ENCODE results near the gene SCYL2.
"Not testable (repeated sequence)": the region's sequence is repeated elsewhere in the genome, so short reads cannot be mapped to it uniquely, and the experiment has no call there.

SCYL2 gene, protein sequence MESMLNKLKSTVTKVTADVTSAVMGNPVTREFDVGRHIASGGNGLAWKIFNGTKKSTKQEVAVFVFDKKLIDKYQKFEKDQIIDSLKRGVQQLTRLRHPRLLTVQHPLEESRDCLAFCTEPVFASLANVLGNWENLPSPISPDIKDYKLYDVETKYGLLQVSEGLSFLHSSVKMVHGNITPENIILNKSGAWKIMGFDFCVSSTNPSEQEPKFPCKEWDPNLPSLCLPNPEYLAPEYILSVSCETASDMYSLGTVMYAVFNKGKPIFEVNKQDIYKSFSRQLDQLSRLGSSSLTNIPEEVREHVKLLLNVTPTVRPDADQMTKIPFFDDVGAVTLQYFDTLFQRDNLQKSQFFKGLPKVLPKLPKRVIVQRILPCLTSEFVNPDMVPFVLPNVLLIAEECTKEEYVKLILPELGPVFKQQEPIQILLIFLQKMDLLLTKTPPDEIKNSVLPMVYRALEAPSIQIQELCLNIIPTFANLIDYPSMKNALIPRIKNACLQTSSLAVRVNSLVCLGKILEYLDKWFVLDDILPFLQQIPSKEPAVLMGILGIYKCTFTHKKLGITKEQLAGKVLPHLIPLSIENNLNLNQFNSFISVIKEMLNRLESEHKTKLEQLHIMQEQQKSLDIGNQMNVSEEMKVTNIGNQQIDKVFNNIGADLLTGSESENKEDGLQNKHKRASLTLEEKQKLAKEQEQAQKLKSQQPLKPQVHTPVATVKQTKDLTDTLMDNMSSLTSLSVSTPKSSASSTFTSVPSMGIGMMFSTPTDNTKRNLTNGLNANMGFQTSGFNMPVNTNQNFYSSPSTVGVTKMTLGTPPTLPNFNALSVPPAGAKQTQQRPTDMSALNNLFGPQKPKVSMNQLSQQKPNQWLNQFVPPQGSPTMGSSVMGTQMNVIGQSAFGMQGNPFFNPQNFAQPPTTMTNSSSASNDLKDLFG

DNA sequence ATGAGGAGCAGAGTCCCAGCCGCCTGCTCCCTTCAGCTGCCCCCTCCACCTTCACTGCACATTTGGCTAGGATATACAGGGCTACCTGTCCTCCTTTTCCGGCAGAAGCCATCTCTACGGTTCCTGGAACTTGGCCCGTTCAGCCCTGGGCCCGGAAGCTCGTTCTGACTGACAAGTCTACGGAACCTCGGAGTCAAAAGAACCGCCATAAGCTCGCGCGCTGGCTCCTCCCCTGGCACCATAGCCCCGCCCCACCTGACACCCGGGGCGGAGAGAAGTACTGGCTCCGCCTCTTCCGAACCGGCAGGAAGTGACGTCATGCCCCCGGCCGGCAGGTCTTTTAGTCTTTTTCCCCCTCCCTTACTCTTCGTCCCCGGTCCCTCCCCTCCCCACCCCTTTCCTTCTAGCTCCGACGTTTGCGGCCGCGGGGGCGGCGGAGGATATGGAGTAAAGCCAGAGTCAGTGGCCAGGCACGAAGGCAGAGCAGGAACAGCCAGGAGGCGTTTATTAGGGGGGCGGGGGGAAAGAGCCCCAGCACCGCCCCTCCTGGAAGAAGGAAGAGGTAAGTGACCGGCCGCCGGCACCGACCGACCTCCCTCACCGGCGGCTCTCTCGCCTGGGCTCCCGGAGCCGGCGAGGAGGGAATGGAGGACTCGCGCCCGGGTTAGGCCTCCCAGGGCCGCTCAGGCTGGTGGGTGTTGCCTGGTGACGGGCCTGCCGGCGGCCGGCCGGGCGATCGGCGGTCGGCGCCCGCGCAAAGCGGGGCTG lies at the start of gene SCYL2, which contains the start of gene DEPDC4:
TSS of gene SCYL2 (plus strand) at position 343 of the 768 bp plus-strand sequence. CDS start 15,794 bp downstream, outside the sequence.
TSS of gene DEPDC4 (minus strand) at position 245 of the 768 bp plus-strand sequence. CDS start at position 242, 3 bp downstream.
- DNase-seq: peak; percentile 95

DNA sequence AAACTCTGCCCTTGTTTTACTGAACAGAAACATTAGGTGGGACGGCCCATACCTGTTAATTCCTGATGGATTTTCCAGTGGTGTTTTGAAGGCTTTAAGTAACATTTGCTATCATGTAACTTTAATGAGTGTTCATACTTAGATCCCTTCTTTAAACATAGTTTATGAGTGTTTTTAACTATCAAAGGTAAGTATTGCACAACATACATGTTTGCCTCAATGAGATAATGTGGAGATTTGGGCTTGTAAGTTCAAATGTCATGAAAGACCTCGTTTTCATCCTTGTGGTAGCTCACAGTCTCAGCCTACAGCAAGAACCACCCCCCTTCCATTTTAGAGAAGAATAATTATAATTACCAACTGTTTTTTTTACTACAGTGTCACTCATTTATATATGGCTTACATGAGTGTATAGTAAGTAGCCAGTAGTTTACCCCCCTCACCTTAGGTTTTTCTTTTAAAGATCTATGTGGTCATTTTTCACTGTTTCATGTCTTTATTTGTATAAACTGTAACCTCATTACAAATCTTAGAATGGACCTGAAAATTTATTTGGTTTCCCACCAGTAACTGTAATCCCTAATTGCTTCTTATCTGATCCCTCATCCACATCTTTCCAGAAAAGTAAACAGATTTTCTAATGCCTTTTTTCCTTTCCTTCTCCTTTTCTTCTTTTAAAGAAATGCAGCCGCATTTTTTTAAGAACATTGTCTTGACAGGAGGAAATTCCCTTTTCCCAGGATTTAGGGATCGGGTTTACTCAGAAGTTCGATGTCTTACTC lies 47.5 kb upstream of the SCYL2 start:
- DNase-seq: no peak

DNA sequence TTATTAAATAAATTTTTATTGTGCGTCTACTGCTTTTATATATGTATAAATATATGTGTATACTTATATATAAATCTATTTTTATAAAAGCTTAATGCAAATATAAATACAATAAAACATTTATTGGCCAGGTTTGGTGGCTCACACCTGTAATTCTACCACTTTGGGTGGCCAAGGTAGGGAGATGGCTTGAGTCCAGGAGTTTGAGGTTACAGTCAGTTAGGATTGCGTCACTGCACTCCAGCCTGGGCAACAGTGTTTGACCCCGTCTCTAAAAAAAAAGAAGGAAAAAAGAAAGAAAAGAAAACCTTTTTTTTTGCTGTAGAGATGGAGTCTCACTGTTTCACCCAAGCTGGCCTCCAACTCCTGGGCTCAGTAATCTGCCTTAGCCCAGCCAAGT lies 45.5 kb upstream of the SCYL2 start:
- DNase-seq: no peak

DNA sequence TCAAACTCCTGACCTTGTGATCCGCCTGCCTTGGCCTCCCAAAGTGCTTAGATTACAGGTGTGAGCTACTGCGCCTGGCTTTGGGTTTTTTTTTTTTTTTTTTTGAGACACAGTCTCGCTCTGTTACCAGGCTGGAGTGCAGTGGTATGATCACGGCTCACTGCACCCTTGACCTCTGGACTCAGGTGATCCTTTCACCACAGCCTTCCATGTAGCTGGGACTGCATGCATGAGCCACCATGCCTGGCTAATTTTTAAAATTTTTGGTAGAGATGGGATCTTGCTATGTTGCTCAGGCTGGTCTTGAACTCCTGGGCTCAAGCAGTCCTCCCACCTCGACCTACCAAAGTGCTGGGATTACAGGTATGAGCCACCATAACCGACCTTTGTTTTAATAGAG lies 44.8 kb upstream of the SCYL2 start:
- DNase-seq: not testable (repeated sequence)

DNA sequence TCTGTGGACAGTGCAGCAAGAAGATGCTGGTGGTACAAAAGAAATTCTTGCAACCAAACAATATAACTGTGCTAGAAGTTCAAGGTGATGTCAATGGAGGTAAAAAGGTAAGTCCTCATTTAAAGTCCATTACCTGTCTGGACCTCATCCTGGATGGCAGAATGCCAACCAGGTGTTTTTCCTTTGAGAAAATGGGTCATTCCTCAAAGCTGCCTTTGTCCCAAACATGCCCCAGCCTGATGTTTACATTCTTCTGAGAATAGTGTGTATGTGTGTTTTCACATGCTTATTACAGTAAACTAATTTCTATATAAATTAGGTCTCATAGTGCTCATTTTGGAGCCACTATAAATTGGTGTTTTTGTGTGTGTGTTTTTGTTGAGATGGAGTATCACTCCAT lies 41.5 kb upstream of the SCYL2 start:
- no peak for DNase-seq

DNA sequence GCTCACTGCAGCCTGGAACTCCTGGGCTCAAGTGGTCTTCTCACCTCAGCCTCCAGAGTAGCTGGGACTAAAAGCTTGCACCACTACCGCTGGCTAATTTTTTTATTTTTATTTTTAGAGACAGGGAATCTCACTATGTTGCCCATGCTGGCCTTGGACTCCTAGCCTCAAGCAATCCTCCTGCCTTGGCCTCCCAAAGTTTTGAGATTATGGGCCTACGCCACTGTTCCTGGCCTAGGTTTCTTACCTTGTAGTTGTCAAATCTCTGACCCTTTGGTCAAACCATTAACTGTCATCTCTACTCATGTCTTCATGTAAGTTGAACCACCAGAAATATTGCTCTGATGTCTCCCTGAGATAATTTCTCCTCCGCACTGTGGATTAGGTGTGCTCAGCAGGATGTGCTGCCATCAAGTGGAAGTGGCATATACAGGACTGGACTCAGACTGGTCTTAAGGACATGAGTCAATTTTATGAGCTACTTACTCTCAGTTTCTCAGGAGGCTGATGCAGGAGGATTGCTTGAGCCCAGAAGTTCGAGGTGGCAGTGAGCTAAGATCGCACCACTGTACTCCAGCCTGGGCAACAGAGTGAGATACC lies 37.8 kb upstream of the SCYL2 start:
- DNase-seq: no peak

DNA sequence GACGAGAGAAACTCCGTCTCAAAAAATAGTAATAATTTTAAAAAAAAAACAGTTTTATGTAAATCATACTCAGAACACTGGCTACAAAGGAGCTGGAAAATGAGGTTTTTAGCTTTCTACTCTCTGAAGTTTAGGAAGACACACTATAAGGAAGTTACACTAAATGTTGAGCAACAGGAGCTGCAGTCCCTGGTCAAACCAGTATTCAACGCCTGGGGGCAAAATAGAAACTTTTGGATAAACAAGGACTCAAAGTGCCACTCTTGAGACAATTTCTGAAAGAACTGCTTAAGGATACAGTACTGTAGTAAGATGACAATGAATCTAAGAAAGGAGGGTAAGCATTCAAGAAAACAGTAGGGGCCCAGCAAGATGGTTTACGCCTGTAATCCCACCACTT lies 37.1 kb upstream of the SCYL2 start:
- no peak for DNase-seq

DNA sequence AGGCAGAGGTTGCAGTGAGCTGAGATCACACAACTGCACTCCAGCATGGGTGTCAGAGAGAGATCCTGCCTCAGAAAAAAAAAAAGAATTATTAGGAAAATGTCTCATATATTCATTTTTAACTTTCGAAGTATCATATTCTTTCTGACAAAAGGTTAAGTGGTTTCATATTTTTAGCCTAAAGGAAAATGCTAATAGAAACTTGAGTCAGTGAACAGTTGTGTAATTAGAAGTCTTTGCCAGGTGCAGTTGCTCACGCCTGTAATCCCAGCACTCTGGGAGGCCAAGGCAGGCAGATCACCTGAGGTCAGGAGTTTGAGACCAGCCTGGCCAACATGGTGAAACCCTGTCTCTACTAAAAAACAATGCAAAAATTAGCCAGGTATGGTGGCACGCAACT lies 35.1 kb upstream of the SCYL2 start:
- not testable (repeated sequence) for DNase-seq

DNA sequence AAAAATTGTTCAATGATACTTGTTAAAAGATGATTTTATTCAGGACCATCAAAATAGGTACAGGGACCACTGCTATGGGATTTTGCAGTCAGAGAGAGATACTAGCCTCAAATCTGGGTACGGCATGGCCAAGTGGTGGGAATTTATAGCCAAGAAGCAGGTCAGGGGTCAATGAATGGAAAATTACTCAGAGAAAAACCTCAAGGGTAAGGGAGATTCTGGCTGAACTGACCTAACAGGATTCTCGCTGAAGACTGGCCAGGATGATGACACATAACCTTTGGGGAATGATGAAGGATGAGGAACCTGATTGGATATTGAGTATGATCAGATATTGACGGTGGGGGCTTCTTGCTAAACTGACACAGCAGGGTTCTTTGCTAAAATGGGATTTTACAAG lies 32.8 kb upstream of the SCYL2 start:
- DNase-seq: no peak

DNA sequence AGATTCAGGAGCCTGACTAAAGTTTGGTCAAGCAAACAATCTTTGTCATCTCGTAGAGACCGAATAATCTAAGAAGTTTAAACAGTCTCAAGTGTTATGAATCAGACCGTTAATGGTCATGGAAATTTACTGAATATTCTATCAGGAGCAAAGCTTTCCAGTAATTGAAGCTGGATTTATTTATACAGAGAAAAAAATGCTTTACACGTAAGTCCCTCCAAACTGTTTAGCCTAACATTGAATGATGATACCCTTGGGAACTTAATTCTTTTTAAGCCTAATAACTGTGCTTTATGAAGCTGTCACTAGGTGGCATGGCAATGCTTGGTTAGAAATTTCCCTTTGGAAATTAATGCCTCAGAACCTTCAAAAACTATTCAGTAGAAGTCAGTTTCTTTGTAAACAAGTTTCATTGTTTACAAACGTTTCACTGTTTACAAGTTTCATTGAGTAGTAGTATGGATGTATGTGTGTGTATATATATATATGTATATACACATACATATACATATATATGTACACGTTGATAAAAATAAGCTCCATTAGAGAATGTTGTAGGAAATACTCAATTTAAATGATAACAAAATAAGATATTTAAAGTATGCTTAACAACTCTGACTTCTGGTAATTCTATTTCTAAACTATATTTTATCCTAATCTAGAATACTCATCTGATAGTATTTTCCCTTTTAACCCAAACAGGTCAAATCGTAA lies 32.2 kb upstream of the SCYL2 start:
- DNase-seq: no peak

DNA sequence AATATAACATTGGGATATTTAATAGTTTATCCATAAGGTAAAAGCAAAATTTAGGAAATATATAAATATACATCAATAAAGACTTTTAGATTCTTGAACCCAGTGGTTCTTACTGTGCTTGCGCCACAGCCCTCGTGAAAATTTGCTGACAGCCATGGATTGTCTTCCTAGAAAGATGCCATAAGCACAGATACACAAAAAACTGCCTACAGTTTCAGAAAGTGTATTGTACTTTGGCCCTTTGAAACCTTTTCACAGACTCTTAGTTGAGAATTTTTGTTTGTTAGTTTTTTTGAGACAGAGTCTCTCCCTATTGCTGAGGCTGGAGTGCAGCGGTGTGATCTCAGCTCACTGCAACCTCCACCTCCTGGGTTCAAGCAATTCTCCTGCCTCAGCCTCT lies 28.2 kb upstream of the SCYL2 start:
- no peak for DNase-seq

DNA sequence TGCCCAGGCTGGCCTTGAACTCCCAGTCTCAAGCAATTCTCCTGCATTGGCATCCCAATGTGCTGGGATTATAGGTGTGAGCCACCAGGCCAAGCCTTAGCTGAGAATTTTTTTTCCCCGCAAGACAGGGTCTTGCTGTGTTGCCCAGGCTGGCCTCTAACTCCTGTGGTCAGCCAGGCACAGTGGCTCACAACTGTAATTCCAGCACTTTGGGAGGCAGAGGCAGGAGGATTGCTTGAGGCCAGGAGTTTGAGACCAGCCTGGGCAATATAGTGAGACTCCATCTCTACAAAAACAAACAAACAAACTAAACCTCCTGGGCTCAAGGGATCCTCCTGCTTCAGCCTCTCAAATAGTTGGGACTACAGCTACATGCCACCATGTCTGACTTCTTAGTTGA lies 27.4 kb upstream of the SCYL2 start:
- no peak for DNase-seq

DNA sequence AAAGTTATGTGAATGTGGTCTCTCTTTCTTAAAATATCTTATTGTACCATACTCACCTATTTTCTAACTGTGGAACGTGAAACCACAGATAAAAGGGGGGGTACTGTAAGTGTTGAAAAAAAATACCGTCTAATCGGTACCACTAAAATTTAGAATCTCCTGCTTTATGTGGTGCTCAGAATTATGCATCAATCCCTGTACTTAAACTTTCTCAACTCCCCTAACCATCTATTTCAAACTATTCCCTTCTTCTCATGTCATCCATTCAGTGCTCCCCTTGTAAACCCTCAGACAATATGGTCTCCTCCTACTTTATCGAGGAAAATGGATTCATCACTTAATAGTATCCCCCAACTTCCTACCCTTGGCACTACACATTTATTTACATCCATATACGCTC lies 23.8 kb upstream of the SCYL2 start:
- DNase-seq: no peak

DNA sequence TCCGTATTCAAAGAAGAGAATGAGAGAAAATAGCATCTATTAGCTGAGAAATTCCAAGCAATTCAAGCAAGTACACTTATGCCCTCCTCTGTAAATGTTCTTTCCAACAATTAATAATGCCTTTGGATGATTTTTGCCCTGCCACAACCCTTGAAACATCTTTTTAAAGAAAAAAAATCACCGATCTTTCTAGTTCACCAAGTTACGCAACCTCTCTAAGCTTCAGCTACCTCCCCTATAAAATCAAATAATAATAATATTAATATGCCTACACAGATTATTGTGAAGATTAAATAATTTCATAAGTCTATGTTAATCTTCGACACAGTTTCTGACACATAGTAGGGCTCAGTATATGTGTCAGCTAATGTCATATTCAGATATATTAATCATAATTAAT lies 19.2 kb upstream of the SCYL2 start:
- DNase-seq: no peak

DNA sequence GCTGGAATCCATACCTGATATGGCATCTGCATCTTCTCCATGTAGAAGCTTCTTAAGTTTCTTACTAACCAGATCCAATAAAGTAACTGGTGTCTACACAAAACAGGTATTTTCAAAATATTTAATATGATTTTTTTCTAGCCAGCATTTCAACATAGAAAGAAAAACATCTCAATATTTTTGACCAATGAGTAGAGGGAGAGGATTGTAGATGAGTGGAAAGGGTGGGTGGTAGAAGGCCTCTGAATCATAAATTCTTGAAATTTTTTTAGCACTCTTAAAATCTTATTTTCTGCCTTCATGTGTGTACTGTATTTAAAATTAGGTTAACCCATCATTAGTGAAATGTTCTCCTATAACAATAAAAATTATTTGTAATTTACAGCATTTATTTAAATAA lies 18.1 kb upstream of the SCYL2 start:
- no peak for DNase-seq

DNA sequence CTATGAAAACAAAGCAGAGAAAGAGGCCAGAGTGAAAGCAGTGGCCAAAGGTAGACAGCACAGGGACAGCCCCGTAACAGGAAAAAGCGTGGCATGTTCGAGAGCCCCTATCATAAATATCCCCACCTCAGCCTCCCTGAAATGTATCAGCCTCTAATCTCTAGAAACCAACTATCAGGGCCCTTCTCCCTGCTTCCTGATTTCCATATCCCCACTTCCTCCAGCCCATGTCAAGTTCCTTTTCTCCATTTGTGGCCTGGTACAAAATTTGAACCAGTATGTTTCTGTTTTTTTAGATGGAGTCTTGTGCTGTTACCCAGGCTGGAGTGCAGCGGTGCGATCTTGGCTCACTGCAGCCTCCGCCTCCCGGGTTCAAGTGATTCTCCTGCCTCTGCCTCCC lies 17.0 kb upstream of the SCYL2 start:
- no peak for DNase-seq

DNA sequence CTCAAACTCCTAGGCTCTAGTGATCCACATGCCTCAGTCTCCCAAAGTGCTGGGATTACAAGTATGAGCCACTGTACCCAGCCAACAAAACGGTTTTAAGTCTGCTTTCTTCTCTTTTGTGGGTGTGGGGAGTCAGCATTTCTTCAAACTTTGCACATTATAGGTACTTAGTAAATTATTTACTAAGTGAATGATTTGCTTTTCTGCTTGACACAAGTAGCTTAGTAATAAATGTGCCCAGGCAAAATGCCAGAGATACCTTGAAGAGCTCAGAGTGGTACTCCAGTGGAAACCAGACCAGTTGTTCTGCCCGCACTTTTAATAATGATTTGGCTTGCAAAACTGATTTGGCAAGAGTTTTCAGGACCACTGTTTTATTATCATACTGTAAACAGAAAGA lies 15.1 kb upstream of the SCYL2 start:
- DNase-seq: no peak

DNA sequence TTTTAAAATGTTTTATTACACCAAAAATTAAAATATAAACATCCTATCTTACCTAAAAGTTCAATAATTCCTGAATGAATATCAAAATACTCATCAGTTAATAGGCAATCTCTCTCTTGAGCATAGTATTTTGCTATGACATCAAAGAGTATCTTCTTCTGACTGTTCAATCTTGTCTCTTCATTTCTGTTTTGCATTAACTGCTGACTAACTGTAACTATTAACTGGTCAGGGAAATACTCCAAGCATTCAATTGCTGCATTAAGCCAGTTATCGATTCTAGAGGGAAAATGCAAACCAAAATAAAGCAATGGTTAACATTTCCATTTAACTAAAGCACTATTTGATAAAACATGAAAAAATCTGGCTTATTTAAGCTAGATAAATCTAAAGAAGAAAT lies 13.5 kb upstream of the SCYL2 start:
- no peak for DNase-seq

DNA sequence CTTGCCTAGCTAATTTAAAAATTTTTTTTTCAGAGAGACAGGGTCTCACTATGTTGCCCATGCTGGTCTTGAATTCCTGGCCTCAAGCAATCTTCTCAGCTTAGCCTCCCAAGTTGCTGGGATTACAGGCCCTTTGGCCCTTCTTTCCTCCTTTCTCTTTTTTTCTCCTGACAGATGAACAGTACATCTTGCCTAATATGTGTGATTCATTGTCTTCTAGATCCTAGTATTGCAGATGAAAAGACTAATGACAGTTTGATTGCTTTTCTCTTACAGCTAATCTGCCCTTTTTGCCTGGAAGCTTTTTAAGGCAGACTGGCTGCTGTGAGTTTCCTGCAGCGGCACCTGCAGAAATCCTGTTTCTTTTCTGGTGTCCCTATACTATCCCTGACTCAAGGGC lies 12.1 kb upstream of the SCYL2 start:
- no peak for DNase-seq

DNA sequence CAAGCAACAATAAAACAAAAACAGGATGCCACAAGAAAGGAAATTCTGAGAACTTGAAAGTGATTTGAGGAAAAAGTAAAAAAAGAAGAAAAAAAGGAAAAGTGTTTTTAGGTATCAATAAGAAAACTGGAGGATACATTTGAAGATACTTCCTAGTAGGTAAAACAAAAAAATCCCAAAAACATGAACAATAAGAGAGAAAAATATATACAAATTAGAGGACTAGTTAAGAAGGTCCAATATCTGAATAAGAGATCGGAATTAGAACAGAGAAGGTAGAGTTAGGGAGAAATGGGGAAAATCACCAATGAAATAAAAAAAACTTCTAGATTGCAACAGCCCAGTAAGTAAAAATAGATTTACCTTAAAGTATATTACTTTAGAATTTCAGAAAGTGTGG lies 8.8 kb upstream of the SCYL2 start:
- no peak for DNase-seq

DNA sequence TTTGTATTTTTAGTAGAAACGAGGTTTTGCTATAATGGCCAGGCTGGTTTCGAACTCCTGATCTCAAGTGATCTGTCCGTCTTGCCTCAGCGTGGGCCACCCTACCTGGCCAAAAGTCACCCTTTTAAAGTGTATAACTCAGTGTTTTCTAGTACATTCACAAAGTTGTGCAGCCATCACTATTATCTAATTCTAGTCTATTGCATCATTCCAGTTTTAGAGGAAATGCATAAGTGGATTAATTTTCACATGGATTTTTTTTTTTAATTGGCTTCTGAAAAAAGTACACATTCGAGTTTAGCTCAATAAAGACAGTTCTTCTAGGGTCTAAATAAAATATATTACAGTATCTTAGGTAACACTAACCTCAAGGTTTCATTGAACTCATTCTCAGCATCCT lies 3.8 kb upstream of the SCYL2 start:
- no peak for DNase-seq
